ENCODE results near the gene OR10J4. TPM values are rescaled to one million over a fixed set of nuclear protein-coding genes. Genes with fewer than 3 reads are reported as not detected.
"Not testable (repeated sequence)": the region's sequence is repeated elsewhere in the genome, so short reads cannot be mapped to it uniquely, and the experiment has no call there.

OR10J4 gene
- total and polyA plus RNA-seq, 2 experiments from 2014 or later, result not detected

DNA sequence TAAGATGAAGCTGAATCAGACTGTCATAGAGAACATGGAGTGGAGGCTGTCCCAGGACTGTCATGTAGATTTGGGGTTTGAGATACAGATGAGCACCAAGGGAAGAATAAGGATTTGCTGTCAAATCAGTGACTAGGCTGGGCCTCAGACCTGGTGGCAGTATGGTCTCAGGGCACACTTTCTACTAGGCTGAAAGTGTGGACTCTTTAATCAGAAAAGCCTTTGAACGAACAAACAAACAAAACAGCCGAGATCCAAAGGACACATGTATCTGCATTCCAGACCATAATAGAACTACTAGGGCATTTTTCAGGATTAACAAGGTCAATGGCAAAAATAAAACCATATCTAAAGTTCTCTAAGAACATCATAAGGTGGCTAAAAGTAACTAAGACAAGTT is 10.4 kb downstream of the OR10J4 start:
- Histone ChIP-seq H3K4me3 (no peak overlapping the region), H3K4me1 (ENCODE audit: low read depth) (peaks cover 18% of the 10 kb centered on the region), H3K27me3 (no peaks in the 10 kb centered on the region), H3K36me3 (no peaks in the 10 kb centered on the region), H3K9me3 (ENCODE audit: low read depth) (no peaks in the 10 kb centered on the region), H3K27ac (no peak overlapping the region)
- no peak for TF ChIP-seq CTCF (IDR thresholded peaks at IDR 0.05; ENCODE audit: low read depth, low read length)
- no peak for DNase-seq (ENCODE audit: low read depth in 1 of 2, low spot score in 1 of 2)

GRCh38 chr1:159443066-159443750 is 11.2 kb downstream of the OR10J4 start:
- Histone ChIP-seq H3K36me3 (no peaks in the 10 kb centered on the region), H3K4me1 (ENCODE audit: low read depth) (peaks cover 18% of the 10 kb centered on the region), H3K9me3 (ENCODE audit: low read depth) (no peaks in the 10 kb centered on the region), H3K4me3 (no peak overlapping the region), H3K27me3 (no peaks in the 10 kb centered on the region), H3K27ac (no peak overlapping the region)
- no peak for TF ChIP-seq CTCF (IDR thresholded peaks at IDR 0.05; ENCODE audit: low read depth, low read length)
- DNase-seq (ENCODE audit: low read depth in 1 of 2, low spot score in 1 of 2), result peak in 1 of 2 donors; percentile 23

GRCh38 chr1:159444511-159444910 is 12.5 kb downstream of the OR10J4 start:
- Histone ChIP-seq H3K4me1 (ENCODE audit: low read depth) (peaks cover 18% of the 10 kb centered on the region), H3K36me3 (no peaks in the 10 kb centered on the region), H3K27me3 (no peaks in the 10 kb centered on the region), H3K9me3 (ENCODE audit: low read depth) (no peaks in the 10 kb centered on the region), H3K27ac (no peak overlapping the region), H3K4me3 (no peak overlapping the region)
- TF ChIP-seq CTCF (IDR thresholded peaks at IDR 0.05; ENCODE audit: low read depth, low read length), result no peak
- DNase-seq (ENCODE audit: low read depth in 1 of 2, low spot score in 1 of 2), result no peak

DNA sequence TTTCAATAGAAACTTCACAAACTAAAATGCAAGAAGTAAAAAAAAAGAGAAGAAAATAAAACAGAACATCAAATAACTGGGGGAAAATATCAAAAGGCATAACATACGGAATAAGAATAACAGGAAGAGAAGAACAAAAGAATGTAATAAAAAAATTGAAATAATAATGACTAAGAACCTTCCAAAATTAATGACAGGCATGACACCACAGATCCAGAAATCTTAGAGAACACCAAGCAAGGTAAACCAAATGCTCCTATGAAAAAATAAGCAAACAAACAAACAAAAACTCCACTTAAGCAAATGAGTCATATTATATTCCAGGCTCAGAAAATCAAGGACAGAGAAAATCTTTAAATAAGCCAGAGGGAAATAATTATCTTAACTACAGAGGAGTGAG is 16.2 kb downstream of the OR10J4 start:
- no peaks in the 10 kb centered on the region for H3K36me3 ChIP-seq
- no peak for DNase-seq (ENCODE audit: low read depth in 1 of 2, low spot score in 1 of 2)
- H3K27me3 ChIP-seq, result no peaks in the 10 kb centered on the region
- no peak overlapping the region for H3K27ac ChIP-seq
- TF ChIP-seq CTCF (IDR thresholded peaks at IDR 0.05; ENCODE audit: low read depth, low read length), result no peak
- peaks cover 12% of the 10 kb centered on the region for H3K4me1 ChIP-seq (ENCODE audit: low read depth)
- no peaks in the 10 kb centered on the region for H3K9me3 ChIP-seq (ENCODE audit: low read depth)
- no peak overlapping the region for H3K4me3 ChIP-seq

DNA sequence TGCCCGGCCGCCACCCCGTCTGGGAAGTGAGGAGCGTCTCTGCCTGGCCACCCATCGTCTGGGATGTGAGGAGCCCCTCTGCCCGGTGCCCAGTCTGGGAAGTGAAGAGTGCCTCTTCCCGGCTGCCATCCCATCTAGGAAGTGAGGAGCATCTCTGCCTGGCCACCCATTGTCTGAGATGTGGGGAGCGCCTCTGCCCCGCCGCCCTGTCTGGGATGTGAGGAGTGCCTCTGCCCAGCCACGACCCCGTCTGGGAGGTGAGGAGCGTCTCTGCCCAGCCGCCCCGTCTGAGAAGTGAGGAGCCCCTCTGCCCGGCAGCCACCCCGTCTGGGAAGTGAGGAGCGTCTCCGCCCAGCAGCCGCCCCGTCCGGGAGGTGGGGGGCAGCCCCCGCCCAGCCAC is 17.6 kb downstream of the OR10J4 start:
- H3K27ac ChIP-seq; DNase-seq (ENCODE audit: low read depth in 1 of 2, low spot score in 1 of 2); H3K9me3 ChIP-seq (ENCODE audit: low read depth); H3K4me3 ChIP-seq; H3K36me3 ChIP-seq; H3K4me1 ChIP-seq (ENCODE audit: low read depth); H3K27me3 ChIP-seq: not testable (repeated sequence)

DNA sequence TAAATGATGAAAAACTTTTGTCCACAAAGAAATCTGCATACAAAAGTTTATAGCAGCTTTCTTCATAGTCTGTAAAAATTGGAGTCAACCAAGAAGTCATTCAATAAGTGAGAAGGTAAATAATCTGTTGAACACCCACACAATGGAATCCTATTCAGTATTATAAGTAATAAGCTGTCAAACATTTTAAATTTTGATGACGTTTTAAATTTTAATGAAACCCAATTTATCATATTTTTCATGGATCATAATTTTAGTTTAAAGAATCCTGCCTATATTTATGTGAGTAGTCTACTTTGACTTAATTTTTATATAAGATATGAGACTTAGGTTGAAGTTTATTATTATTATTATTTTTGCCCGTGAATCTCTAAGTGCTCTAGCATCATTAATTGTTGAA is 27.5 kb downstream of the OR10J4 start:
- H3K4me1 ChIP-seq (ENCODE audit: low read depth), result no peaks in the 10 kb centered on the region

More for the DNA sequence above, 27.5 kb downstream of the OR10J4 start:
- no peak overlapping the region for H3K27ac ChIP-seq
- no peaks in the 10 kb centered on the region for H3K27me3 ChIP-seq
- TF ChIP-seq CTCF (IDR thresholded peaks at IDR 0.05; ENCODE audit: low read depth, low read length), result no peak
- H3K36me3 ChIP-seq, result no peaks in the 10 kb centered on the region
- no peak for DNase-seq (ENCODE audit: low read depth in 1 of 2, low spot score in 1 of 2)
- H3K4me3 ChIP-seq, result no peak overlapping the region
- no peaks in the 10 kb centered on the region for H3K9me3 ChIP-seq (ENCODE audit: low read depth)

All from cardiac muscle cell (in vitro differentiated cells and primary cell).